GM23338 (cell line): Measurements from ENCODE around the gene SRP72. TPM values are rescaled to one million over a fixed set of nuclear protein-coding genes. Genes with fewer than 3 reads are reported as not detected.

Experiments
- ATAC-seq: fragments of 200-7000 bp; cut with Tn5 transposase; 3 replicates; pipeline ENCODE4 v1.9.1; 2020
- DNase-seq: peaks from one replicate; pipeline ENCODE4 v3.0.0-alpha.2; 2015; ENCODE audit warnings: low spot score
- H2AFZ ChIP-seq: fragments of 200-600 bp; sonication (generic); 2 replicates; pipeline ENCODE4 v1.8.0; 2016; ENCODE audit warnings: antibody characterized with exemption, mild to moderate bottlenecking, moderate library complexity
- H3F3A ChIP-seq: fragments of 200-600 bp; sonication (generic); replicated peaks from 2 replicates; pipeline ENCODE4 v1.8.0; 2017; ENCODE audit warnings: antibody characterized with exemption, mixed run types, low read depth
- H3K27ac ChIP-seq: fragments of 200-600 bp; sonication (generic); 2 replicates; pipeline ENCODE4 v1.6.1; 2016; ENCODE audit warnings: low read depth
- H3K27me3 ChIP-seq: fragments of 200-600 bp; sonication (generic); 2 replicates; pipeline ENCODE4 v1.8.0; 2016; ENCODE audit warnings: mild to moderate bottlenecking, mixed run types, moderate library complexity; ENCODE audit not compliant: insufficient read depth
- H3K36me3 ChIP-seq: fragments of 200-600 bp; sonication (generic); 2 replicates; pipeline ENCODE4 v1.8.0; 2016; ENCODE audit warnings: mild to moderate bottlenecking; ENCODE audit not compliant: insufficient read depth
- H3K4me1 ChIP-seq: fragments of 200-600 bp; sonication (generic); 2 replicates; pipeline ENCODE4 v1.8.0; 2016; ENCODE audit warnings: mild to moderate bottlenecking, moderate library complexity; ENCODE audit not compliant: insufficient read depth
- H3K4me2 ChIP-seq: fragments of 200-600 bp; sonication (generic); 2 replicates; pipeline ENCODE4 v1.7.1; 2017; ENCODE audit warnings: mixed run types
- H3K4me3 ChIP-seq: fragments of 200-600 bp; sonication (generic); 2 replicates; pipeline ENCODE4 v1.6.1; 2016; ENCODE audit warnings: mixed run types
- H3K79me2 ChIP-seq: fragments of 200-600 bp; sonication (generic); replicated peaks from 2 replicates; pipeline ENCODE4 v1.8.0; 2017; ENCODE audit warnings: mild to moderate bottlenecking; ENCODE audit not compliant: insufficient read depth
- H3K9me2 ChIP-seq: fragments of 200-600 bp; sonication (generic); 2 replicates; pipeline ENCODE4 v1.8.0; 2017; ENCODE audit not compliant: insufficient read depth
- H4K20me1 ChIP-seq: fragments of 200-600 bp; sonication (generic); replicated peaks from 2 replicates; pipeline ENCODE4 v1.8.0; 2017; ENCODE audit warnings: mild to moderate bottlenecking; ENCODE audit not compliant: insufficient read depth
- H3K27ac Mint-ChIP-seq: 2 replicates; pipeline ENCODE4 v1.8.0; 2020; ENCODE audit warnings: inconsistent platforms, mild to moderate bottlenecking, moderate library complexity, mixed read lengths
- H3K27me3 Mint-ChIP-seq: 3 replicates; pipeline ENCODE4 v1.8.0; 2022; ENCODE audit warnings: low read depth, mild to moderate bottlenecking, moderate library complexity, mixed read lengths, inconsistent platforms; ENCODE audit not compliant: insufficient read depth, poor library complexity
- H3K36me3 Mint-ChIP-seq: 3 replicates; pipeline ENCODE4 v1.8.0; 2021; ENCODE audit warnings: low read depth, mild to moderate bottlenecking, inconsistent platforms, moderate library complexity, mixed read lengths
- H3K4me1 Mint-ChIP-seq: 3 replicates; pipeline ENCODE4 v1.8.0; 2020; ENCODE audit warnings: mild to moderate bottlenecking, inconsistent platforms, mixed read lengths
- H3K4me3 Mint-ChIP-seq: 3 replicates; pipeline ENCODE4 v1.8.0; 2021; ENCODE audit warnings: moderate library complexity, mild to moderate bottlenecking, inconsistent platforms, mixed read lengths
- H3K9me3 Mint-ChIP-seq: 3 replicates; pipeline ENCODE4 v1.8.0; 2020; ENCODE audit warnings: moderate library complexity, mild to moderate bottlenecking, inconsistent platforms, mixed read lengths
- CREB1 ChIP-seq: fragments of 250-450 bp; sonication (Bioruptor Pico); IDR thresholded peaks from 2 replicates; pipeline ENCODE4 v1.5.0; 2020; ENCODE audit warnings: low read depth, mild to moderate bottlenecking, moderate library complexity
- CTCF ChIP-seq, 2 experiments: fragments of 200-600 bp in 1 of 2; sonication (generic) in 1 of 2; conservative IDR thresholded peaks; 2 replicates each; pipeline versions ENCODE4 v1.5.1 to v1.6.1; 2016 to 2017; ENCODE audit warnings: antibody characterized with exemption in 2 of 2, low read depth in 2 of 2, mild to moderate bottlenecking in 2 of 2, moderate library complexity in 1 of 2
- ETS1 ChIP-seq: IDR thresholded peaks from 2 replicates; pipeline ENCODE4 v1.6.1; 2016; ENCODE audit warnings: antibody characterized with exemption
- EZH2 ChIP-seq: fragments of 200-600 bp; sonication (generic); IDR thresholded peaks from one replicate; pipeline ENCODE4 v1.8.0; 2017; ENCODE audit warnings: antibody characterized with exemption, mild to moderate bottlenecking, low read depth; ENCODE audit not compliant: unreplicated experiment
- EZH2phosphoT487 ChIP-seq: fragments of 200-600 bp; sonication (generic); IDR thresholded peaks from one replicate; pipeline ENCODE4 v1.8.1; 2018; ENCODE audit warnings: antibody characterized with exemption; ENCODE audit not compliant: unreplicated experiment
- JUNB ChIP-seq: IDR thresholded peaks from one replicate; pipeline ENCODE4 v1.6.1; 2016; ENCODE audit warnings: antibody characterized with exemption; ENCODE audit not compliant: unreplicated experiment
- NANOG ChIP-seq: IDR thresholded peaks from 2 replicates; pipeline ENCODE4 v1.6.1; 2016; ENCODE audit warnings: antibody characterized with exemption, borderline replicate concordance
- POLR2AphosphoS5 ChIP-seq: IDR thresholded peaks from 2 replicates; pipeline ENCODE4 v1.6.1; 2016; ENCODE audit warnings: antibody characterized with exemption, low read depth
- REST ChIP-seq: IDR thresholded peaks from one replicate; pipeline ENCODE4 v1.6.1; 2018; ENCODE audit warnings: antibody characterized with exemption; ENCODE audit not compliant: unreplicated experiment
- STAT1 ChIP-seq: IDR thresholded peaks from one replicate; pipeline ENCODE4 v1.6.1; 2016; ENCODE audit warnings: antibody characterized with exemption; ENCODE audit not compliant: unreplicated experiment
- ZNF114 ChIP-seq: fragments of 250-450 bp; sonication (Bioruptor Pico); IDR thresholded peaks from 2 replicates; pipeline ENCODE4 v1.5.0; 2020; ENCODE audit warnings: mild to moderate bottlenecking, moderate library complexity
- ZNF331 ChIP-seq: fragments of 250-450 bp; sonication (Bioruptor Pico); IDR thresholded peaks from 2 replicates; pipeline ENCODE4 v1.5.0; 2020; ENCODE audit warnings: low read depth, mild to moderate bottlenecking, moderate library complexity
- polyA plus RNA-seq: library from polyadenylated mRNA; unstranded; fragments of >200 nt; fragmentation: Nextera tagmentation; extraction: Ambion mirVana; gene quantifications from 2 replicates; pipeline ENCODE4 v1.2.1, GENCODE V29; 2016
- total RNA-seq: library from RNA; depleted of rRNA; stranded (reverse); fragments of >200 nt; shearing (Covaris generic); gene quantifications from 2 replicates; pipeline ENCODE4 v1.2.3, GENCODE V29; 2014

SRP72 gene
- total and polyA plus RNA-seq, 2 experiments from 2014 or later = 84.6 to 174 TPM

- Histone ChIP-seq H3K9me2 (no peaks in the 10 kb centered on the region), H3K36me3 (peaks cover 91% of the 10 kb centered on the region), H3K4me3 (no peak overlapping the region), H3K79me2 (peaks cover 90% of the 10 kb centered on the region), H3K4me1 (peaks cover 11% of the 10 kb centered on the region), H3K4me2 (no peak overlapping the region), H2AFZ (no peak overlapping the region), H4K20me1 (peaks cover 76% of the 10 kb centered on the region), H3K27ac (no peak overlapping the region), H3F3A (no peaks in the 10 kb centered on the region), H3K27me3 (no peaks in the 10 kb centered on the region)
- no peaks in the 10 kb centered on the region for H3K9me3 Mint-ChIP-seq
- H3K4me3 Mint-ChIP-seq = no peak overlapping the region
- H3K27ac Mint-ChIP-seq = peak overlapping the region; percentile 45; the same call in 1 of the 2 replicates
- DNase-seq = no peak
- peaks cover 93% of the 10 kb centered on the region for H3K36me3 Mint-ChIP-seq
- H3K4me1 Mint-ChIP-seq = peaks cover 20% of the 10 kb centered on the region
- H3K27me3 Mint-ChIP-seq = peaks cover 3% of the 10 kb centered on the region
- no peak for ATAC-seq
- TF ChIP-seq EZH2 (no peak), JUNB (no peak), NANOG (no peak), ZNF331 (CRISPR knock-in tag) (no peak), POLR2AphosphoS5 (no peak), ZNF114 (CRISPR knock-in tag) (no peak)
These were observed 22.7 kb upstream of the SRP72 start for GRCh38 chr4:56444719-56445118.

GRCh38 chr4:56445699-56446098 is 21.7 kb upstream of the SRP72 start:
- no peak overlapping the region for H3K4me3 Mint-ChIP-seq
- TF ChIP-seq EZH2phosphoT487 (no peak), JUNB (no peak), CTCF (conservative IDR thresholded peaks at IDR 0.05; ENCODE audit: low read depth in 2 of 2) (no peak), NANOG (no peak), ZNF114 (CRISPR knock-in tag) (no peak)
- H3K27ac ChIP-seq = no peak overlapping the region
- H3K79me2 ChIP-seq = peaks cover 86% of the 10 kb centered on the region
- H3K9me3 Mint-ChIP-seq = no peaks in the 10 kb centered on the region
- peaks cover under 1% of the 10 kb centered on the region for H3K4me1 ChIP-seq
- H2AFZ ChIP-seq = no peak overlapping the region
- H3K27me3 ChIP-seq = no peaks in the 10 kb centered on the region
- H3F3A ChIP-seq = no peaks in the 10 kb centered on the region
- DNase-seq (no peak), ATAC-seq (no peak)
- H3K36me3 Mint-ChIP-seq = peaks cover 93% of the 10 kb centered on the region
- no peak overlapping the region for H3K4me3 ChIP-seq
- no peak overlapping the region for H3K4me2 ChIP-seq
- peaks cover 11% of the 10 kb centered on the region; the same call in 2 of the 3 replicates for H3K4me1 Mint-ChIP-seq
- peaks cover 3% of the 10 kb centered on the region for H3K27me3 Mint-ChIP-seq
- peaks cover 67% of the 10 kb centered on the region for H4K20me1 ChIP-seq
- H3K36me3 ChIP-seq = peaks cover 98% of the 10 kb centered on the region
- no peak overlapping the region for H3K27ac Mint-ChIP-seq
- H3K9me2 ChIP-seq = no peaks in the 10 kb centered on the region

- H3K79me2 ChIP-seq = peaks cover 86% of the 10 kb centered on the region
- no peaks in the 10 kb centered on the region for H3K27me3 ChIP-seq
- H3K27me3 Mint-ChIP-seq = peaks cover 3% of the 10 kb centered on the region
- peaks cover 98% of the 10 kb centered on the region for H3K36me3 ChIP-seq
- H3K9me2 ChIP-seq = no peaks in the 10 kb centered on the region
- no peak overlapping the region for H3K4me3 Mint-ChIP-seq
- no peak for DNase-seq
- no peak for ATAC-seq
- no peak overlapping the region for H3K27ac ChIP-seq
- H4K20me1 ChIP-seq = peaks cover 47% of the 10 kb centered on the region
- no peaks in the 10 kb centered on the region for H3K9me3 Mint-ChIP-seq
- H3K4me2 ChIP-seq = no peak overlapping the region
- peaks cover 97% of the 10 kb centered on the region for H3K36me3 Mint-ChIP-seq
- no peak overlapping the region for H3K4me3 ChIP-seq
- H2AFZ ChIP-seq = no peak overlapping the region
- H3K4me1 Mint-ChIP-seq = no peaks in the 10 kb centered on the region
- no peaks in the 10 kb centered on the region for H3K4me1 ChIP-seq
- no peaks in the 10 kb centered on the region for H3F3A ChIP-seq
- H3K27ac Mint-ChIP-seq = no peak overlapping the region
- TF ChIP-seq REST = no peak
- no peak for TF ChIP-seq ZNF331 (CRISPR knock-in tag)
- no peak for TF ChIP-seq NANOG
- no peak for TF ChIP-seq ETS1
- TF ChIP-seq ZNF114 (CRISPR knock-in tag) = no peak
- TF ChIP-seq CREB1 (CRISPR knock-in tag) = no peak
- TF ChIP-seq EZH2 = no peak
- TF ChIP-seq EZH2phosphoT487 = no peak
- TF ChIP-seq STAT1 = no peak
- no peak for TF ChIP-seq JUNB
These were observed 19.1 kb upstream of the SRP72 start for GRCh38 chr4:56448301-56448700.
